ENCODE measurements around the gene SMIM27. TPM values are rescaled to one million over a fixed set of nuclear protein-coding genes. Genes with fewer than 3 reads are reported as not detected.
"Not testable (repeated sequence)": the region's sequence is repeated elsewhere in the genome, so short reads cannot be mapped to it uniquely, and the experiment has no call there.

SMIM27 gene
- total RNA-seq, 4 donors from 2014 or later: 3.9 to 8.1 (median 6.8) TPM

GRCh38 chr9:32545884-32546283 is 6.2 kb upstream of the SMIM27 start:
- Histone ChIP-seq H3K27me3 (no peaks in the 10 kb centered on the region), H3K4me1 (peaks cover 18% of the 10 kb centered on the region), H3K27ac (no peak overlapping the region), H3K4me3 (no peak overlapping the region), H3K36me3 (peaks cover 14% of the 10 kb centered on the region), H3K9me3 (no peaks in the 10 kb centered on the region)
- DNase-seq (ENCODE audit: low spot score in 2 of 2): no peak
- 88% methylated on average over 1 of the region's 1 CpG for WGBS
- no peak for TF ChIP-seq POLR2AphosphoS5 (IDR thresholded peaks at IDR 0.05)
- TF ChIP-seq, protein P1, sequence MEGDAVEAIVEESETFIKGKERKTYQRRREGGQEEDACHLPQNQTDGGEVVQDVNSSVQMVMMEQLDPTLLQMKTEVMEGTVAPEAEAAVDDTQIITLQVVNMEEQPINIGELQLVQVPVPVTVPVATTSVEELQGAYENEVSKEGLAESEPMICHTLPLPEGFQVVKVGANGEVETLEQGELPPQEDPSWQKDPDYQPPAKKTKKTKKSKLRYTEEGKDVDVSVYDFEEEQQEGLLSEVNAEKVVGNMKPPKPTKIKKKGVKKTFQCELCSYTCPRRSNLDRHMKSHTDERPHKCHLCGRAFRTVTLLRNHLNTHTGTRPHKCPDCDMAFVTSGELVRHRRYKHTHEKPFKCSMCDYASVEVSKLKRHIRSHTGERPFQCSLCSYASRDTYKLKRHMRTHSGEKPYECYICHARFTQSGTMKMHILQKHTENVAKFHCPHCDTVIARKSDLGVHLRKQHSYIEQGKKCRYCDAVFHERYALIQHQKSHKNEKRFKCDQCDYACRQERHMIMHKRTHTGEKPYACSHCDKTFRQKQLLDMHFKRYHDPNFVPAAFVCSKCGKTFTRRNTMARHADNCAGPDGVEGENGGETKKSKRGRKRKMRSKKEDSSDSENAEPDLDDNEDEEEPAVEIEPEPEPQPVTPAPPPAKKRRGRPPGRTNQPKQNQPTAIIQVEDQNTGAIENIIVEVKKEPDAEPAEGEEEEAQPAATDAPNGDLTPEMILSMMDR (IDR thresholded peaks at IDR 0.05): no peak
- no peak for TF ChIP-seq POLR2A (IDR thresholded peaks at IDR 0.05)
- TF ChIP-seq EP300 (IDR thresholded peaks at IDR 0.05): no peak

- not testable (repeated sequence) for H3K27ac ChIP-seq; DNase-seq (ENCODE audit: low spot score in 2 of 2); H3K27me3 ChIP-seq; H3K9me3 ChIP-seq; H3K36me3 ChIP-seq; H3K4me3 ChIP-seq
- H3K4me1 ChIP-seq: peaks cover 24% of the 10 kb centered on the region
- WGBS: 95% methylated on average over 19 of the region's 20 CpGs
Observed at GRCh38 chr9:32548213-32548612, 3.9 kb upstream of the SMIM27 start.

DNA sequence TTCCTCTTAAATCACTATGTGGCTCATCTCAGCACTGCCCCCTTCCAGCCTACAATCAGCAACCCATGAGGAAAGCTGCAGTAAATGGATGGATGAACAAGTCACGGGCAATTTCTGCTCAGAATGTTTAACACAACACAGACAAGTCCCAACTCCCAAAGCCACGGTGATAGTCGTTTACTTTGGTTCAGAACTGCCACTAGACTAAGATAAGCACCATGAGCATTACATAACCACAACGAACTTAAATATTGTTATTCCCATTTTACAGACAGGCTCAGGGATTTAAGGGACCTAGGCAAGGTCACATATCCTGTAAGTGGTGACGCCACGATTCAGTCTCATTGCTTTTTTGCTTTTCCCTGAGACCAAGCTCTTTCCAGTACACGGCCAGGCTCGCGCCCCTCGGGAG is 2.0 kb upstream of the SMIM27 start:
- under 1% methylated on average over 10 of the region's 10 CpGs for WGBS
- DNase-seq (ENCODE audit: low spot score in 2 of 2): no peak
- TF ChIP-seq POLR2AphosphoS5 (IDR thresholded peaks at IDR 0.05) (no peak), EP300 (IDR thresholded peaks at IDR 0.05) (no peak), POLR2A (IDR thresholded peaks at IDR 0.05) (no peak)
- TF ChIP-seq, protein P1 (IDR thresholded peaks at IDR 0.05): no peak

DNA sequence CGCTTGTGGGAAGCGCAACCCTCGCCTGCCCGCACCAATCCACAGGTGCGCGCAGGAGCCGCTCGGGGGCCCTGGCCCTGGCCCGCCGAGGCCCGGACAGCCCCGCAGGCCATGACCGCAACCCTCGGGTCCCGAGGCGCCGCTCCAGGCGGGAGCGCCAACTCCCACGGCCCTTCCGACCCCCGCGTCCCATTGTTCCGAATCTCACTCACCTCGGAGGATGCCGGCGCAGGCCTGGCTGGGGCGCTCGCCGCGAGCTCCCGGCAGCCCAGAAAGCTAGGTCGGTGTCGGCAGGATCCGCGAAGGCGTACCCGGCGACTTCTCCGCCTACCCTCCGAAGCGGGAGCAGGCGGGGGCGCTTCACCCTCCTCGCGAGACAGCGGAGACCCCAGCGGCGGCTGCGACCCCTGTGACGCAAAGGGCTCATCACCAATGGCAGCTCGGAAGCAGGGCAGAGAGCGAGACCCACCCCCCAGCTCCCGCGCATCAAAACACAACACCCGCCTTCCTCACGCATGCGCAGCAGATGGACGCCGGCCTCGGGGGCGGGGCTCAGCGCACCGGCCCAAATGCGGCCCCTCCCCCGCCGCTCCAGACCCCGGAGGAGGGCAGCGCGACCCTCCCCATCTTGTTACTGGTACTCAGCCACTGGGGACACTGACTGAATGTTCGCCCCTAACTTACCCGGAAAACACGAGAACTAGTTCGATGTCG is 1.4 kb upstream of the SMIM27 start:
- 0% methylated on average over 35 of the region's 75 CpGs for whole genome bisulfite sequencing
- peaks cover 26% of the 10 kb centered on the region for H3K4me1 ChIP-seq
- DNase-seq (ENCODE audit: low spot score in 2 of 2): peak; percentile 94 to 96
- TF ChIP-seq, protein P1 (IDR thresholded peaks at IDR 0.05): no peak
- TF ChIP-seq POLR2A (IDR thresholded peaks at IDR 0.05): peak in 1 of 2 donors; percentile 6
- no peak for TF ChIP-seq POLR2AphosphoS5 (IDR thresholded peaks at IDR 0.05)
- TF ChIP-seq EP300 (IDR thresholded peaks at IDR 0.05): no peak
- H3K36me3 ChIP-seq: no peaks in the 10 kb centered on the region
- H3K4me3 ChIP-seq: peak overlapping the region; percentile 74
- no peaks in the 10 kb centered on the region for H3K9me3 ChIP-seq
- peak overlapping the region; percentile 93 for H3K27ac ChIP-seq
- no peaks in the 10 kb centered on the region for H3K27me3 ChIP-seq

More for the DNA sequence above, 2.0 kb upstream of the SMIM27 start:
- H3K4me3 ChIP-seq: peak overlapping the region; percentile 74
- H3K27ac ChIP-seq: peak overlapping the region; percentile 93
- no peaks in the 10 kb centered on the region for H3K27me3 ChIP-seq
- H3K4me1 ChIP-seq: peaks cover 26% of the 10 kb centered on the region
- H3K36me3 ChIP-seq: no peaks in the 10 kb centered on the region
- no peaks in the 10 kb centered on the region for H3K9me3 ChIP-seq

- H3K4me3 ChIP-seq: peak overlapping the region; percentile 74
- H3K36me3 ChIP-seq: no peaks in the 10 kb centered on the region
- under 1% methylated on average over 32 of the region's 36 CpGs for WGBS
- DNase-seq (ENCODE audit: low spot score in 2 of 2): no peak
- H3K4me1 ChIP-seq: peaks cover 26% of the 10 kb centered on the region
- no peaks in the 10 kb centered on the region for H3K9me3 ChIP-seq
- TF ChIP-seq POLR2AphosphoS5 (IDR thresholded peaks at IDR 0.05) (no peak), EP300 (IDR thresholded peaks at IDR 0.05) (no peak), POLR2A (IDR thresholded peaks at IDR 0.05) (no peak)
- TF ChIP-seq, protein P1 (IDR thresholded peaks at IDR 0.05): no peak
- no peaks in the 10 kb centered on the region for H3K27me3 ChIP-seq
- H3K27ac ChIP-seq: peak overlapping the region; percentile 93
Observed at GRCh38 chr9:32551276-32552051, 663 bp upstream of the SMIM27 start.
